Measurements from ENCODE around the gene NKAIN1.
"Not testable (repeated sequence)": the region's sequence is repeated elsewhere in the genome, so short reads cannot be mapped to it uniquely, and the experiment has no call there.

- not testable (repeated sequence) for TF ChIP-seq POLR2AphosphoS5 (IDR thresholded peaks at IDR 0.05; ENCODE audit: low read depth, low read length); POLR2A (IDR thresholded peaks at IDR 0.05; ENCODE audit: low read depth, low read length); POU2F2 (IDR thresholded peaks at IDR 0.05; ENCODE audit: low read depth, low read length); PAX5 (IDR thresholded peaks at IDR 0.05; ENCODE audit: insufficient read depth, low read length, severe bottlenecking); TAF1 (IDR thresholded peaks at IDR 0.05; ENCODE audit: low read depth, low read length); SPI1 (IDR thresholded peaks at IDR 0.05; ENCODE audit: low read depth, low read length)
Measured at GRCh38 chr1:31176291-31176690, 63.4 kb downstream of the NKAIN1 start.
